Keratinocyte (primary cell): ENCODE measurements around the gene RFPL2. TPM values are rescaled to one million over a fixed set of nuclear protein-coding genes. Genes with fewer than 3 reads are reported as not detected.

ENCODE experiments used
- DNase-seq: peaks from one replicate; pipeline ENCODE4 v3.0.0-alpha.2; 2011; ENCODE audit warnings: low read depth, missing footprints, low spot score
- FAIRE-seq: peaks from 2 replicates; lab custom pipeline; 2011; peaks lifted over from hg19 to GRCh38; lab: Jason Lieb, UNC
- H2AFZ ChIP-seq: 2 replicates; pipeline ENCODE4 v1.6.0; 2012; ENCODE audit warnings: low read length, control low read depth, inconsistent platforms; ENCODE audit not compliant: control insufficient read depth
- H3K27ac ChIP-seq: 2 replicates; pipeline ENCODE4 v1.5.1; 2011; ENCODE audit warnings: low read length; ENCODE audit not compliant: control insufficient read depth, insufficient read depth
- H3K27me3 ChIP-seq: 3 replicates; pipeline ENCODE4 v1.6.0; 2011; ENCODE audit warnings: low read length; ENCODE audit not compliant: control insufficient read depth, insufficient read depth; ENCODE audit errors: extremely low read depth
- H3K36me3 ChIP-seq, 2 experiments: 2 replicates in 1 of 2; 3 replicates in 1 of 2; pipeline ENCODE4 v1.5.1; 2011; ENCODE audit warnings: low read length in 2 of 2, mild to moderate bottlenecking in 1 of 2; ENCODE audit not compliant: control insufficient read depth in 2 of 2, insufficient read depth in 2 of 2; ENCODE audit errors: extremely low read depth in 1 of 2
- H3K4me1 ChIP-seq: 3 replicates; pipeline ENCODE4 v1.5.1; 2011; ENCODE audit warnings: low read length; ENCODE audit not compliant: control insufficient read depth, insufficient read depth; ENCODE audit errors: extremely low read depth
- H3K4me2 ChIP-seq: 3 replicates; pipeline ENCODE4 v1.6.0; 2011; ENCODE audit warnings: low read depth, low read length; ENCODE audit not compliant: control insufficient read depth, insufficient read depth; ENCODE audit errors: extremely low read depth
- H3K4me3 ChIP-seq, 3 experiments: fragments of 200-600 bp in 1 of 3; sonication (generic) in 1 of 3; 2 replicates in 2 of 3; 3 replicates in 1 of 3; pipeline ENCODE4 v1.5.1; 2011 to 2016; ENCODE audit warnings: low read length in 3 of 3, mild to moderate bottlenecking in 3 of 3, control low read depth in 2 of 3, inconsistent platforms in 1 of 3, low read depth in 1 of 3, mixed read lengths in 1 of 3, mixed run types in 1 of 3, moderate library complexity in 1 of 3; ENCODE audit not compliant: control insufficient read depth in 2 of 3, insufficient read depth in 2 of 3; ENCODE audit errors: extremely low read depth in 1 of 3
- H3K79me2 ChIP-seq: 2 replicates; pipeline ENCODE4 v1.6.0; 2012; ENCODE audit warnings: low read length; ENCODE audit not compliant: control insufficient read depth, insufficient read depth
- H3K9ac ChIP-seq: 3 replicates; pipeline ENCODE4 v1.6.0; 2011; ENCODE audit warnings: low read length; ENCODE audit not compliant: control insufficient read depth, insufficient read depth; ENCODE audit errors: extremely low read depth
- H3K9me1 ChIP-seq: 3 replicates; pipeline ENCODE4 v1.6.0; 2011; ENCODE audit warnings: low read length; ENCODE audit not compliant: control insufficient read depth, insufficient read depth; ENCODE audit errors: extremely low read depth
- H3K9me3 ChIP-seq: 2 replicates; pipeline ENCODE4 v1.5.1; 2012; ENCODE audit warnings: low read depth, low read length; ENCODE audit not compliant: control insufficient read depth
- H4K20me1 ChIP-seq: 3 replicates; pipeline ENCODE4 v1.6.0; 2011; ENCODE audit warnings: low read length; ENCODE audit not compliant: control insufficient read depth, insufficient read depth; ENCODE audit errors: extremely low read depth
- EZH2 ChIP-seq: IDR thresholded peaks from one replicate; pipeline ENCODE4 v1.6.1; 2012; ENCODE audit warnings: inconsistent platforms, mild to moderate bottlenecking, low read length, moderate library complexity
- dilution Hi-C: fragments of 300-500 bp; cut with MboI; formaldehyde crosslinking; loops from one replicate; pipeline ENCODE4 v1.7.0; 2020; ENCODE audit warnings: low sequenced_read_pairs; ENCODE audit not compliant: extremely low pct_ligation_motif_present
- polyA plus RNA-seq, 5 experiments: library from polyadenylated mRNA; depleted of rRNA in 3 of 5; stranded (reverse) in 3 of 5; stranded (forward) in 1 of 5; unstranded in 1 of 5; fragments of >200 nt; gene quantifications; 1 replicate in 1 of 5; 2 replicates in 3 of 5; 3 replicates in 1 of 5; pipeline versions ENCODE4 v1.2.1 to v1.2.3, GENCODE V29; 2011 to 2012; ENCODE audit warnings: missing spikeins in 2 of 5, low read depth in 1 of 5, low replicate concordance in 1 of 5
- TF ChIP-seq, protein P1 (sequence below), 3 experiments: IDR thresholded peaks in 1 of 3; conservative IDR thresholded peaks in 1 of 3; optimal IDR thresholded peaks in 1 of 3; 2 replicates in 2 of 3; 3 replicates in 1 of 3; pipeline versions ENCODE3 to v1.5.1; 2011; ENCODE audit warnings: low read length in 3 of 3, mild to moderate bottlenecking in 3 of 3, moderate library complexity in 2 of 3, control low read depth in 1 of 3, inconsistent platforms in 1 of 3; ENCODE audit not compliant: insufficient read depth in 2 of 3; ENCODE audit errors: extremely low read depth in 1 of 3

RFPL2 gene
- polyA plus RNA-seq, 1 donor (not counting 4 experiments of a cell fraction or from before 2014, with no cell fraction given): not detected

GRCh38 chr22:32233091-32233490 lies 28.2 kb upstream of the RFPL2 start:
- H3K4me2 ChIP-seq: no peak overlapping the region
- dilution Hi-C loops: no loop called here
- H4K20me1 ChIP-seq: no peaks in the 10 kb centered on the region
- no peak overlapping the region for H3K27ac ChIP-seq
- TF ChIP-seq EZH2: no peak
- TF ChIP-seq, protein P1, sequence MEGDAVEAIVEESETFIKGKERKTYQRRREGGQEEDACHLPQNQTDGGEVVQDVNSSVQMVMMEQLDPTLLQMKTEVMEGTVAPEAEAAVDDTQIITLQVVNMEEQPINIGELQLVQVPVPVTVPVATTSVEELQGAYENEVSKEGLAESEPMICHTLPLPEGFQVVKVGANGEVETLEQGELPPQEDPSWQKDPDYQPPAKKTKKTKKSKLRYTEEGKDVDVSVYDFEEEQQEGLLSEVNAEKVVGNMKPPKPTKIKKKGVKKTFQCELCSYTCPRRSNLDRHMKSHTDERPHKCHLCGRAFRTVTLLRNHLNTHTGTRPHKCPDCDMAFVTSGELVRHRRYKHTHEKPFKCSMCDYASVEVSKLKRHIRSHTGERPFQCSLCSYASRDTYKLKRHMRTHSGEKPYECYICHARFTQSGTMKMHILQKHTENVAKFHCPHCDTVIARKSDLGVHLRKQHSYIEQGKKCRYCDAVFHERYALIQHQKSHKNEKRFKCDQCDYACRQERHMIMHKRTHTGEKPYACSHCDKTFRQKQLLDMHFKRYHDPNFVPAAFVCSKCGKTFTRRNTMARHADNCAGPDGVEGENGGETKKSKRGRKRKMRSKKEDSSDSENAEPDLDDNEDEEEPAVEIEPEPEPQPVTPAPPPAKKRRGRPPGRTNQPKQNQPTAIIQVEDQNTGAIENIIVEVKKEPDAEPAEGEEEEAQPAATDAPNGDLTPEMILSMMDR (optimal IDR thresholded peaks at IDR 0.05 in 1 of 3, IDR thresholded peaks at IDR 0.05 in 1 of 3, conservative IDR thresholded peaks at IDR 0.05 in 1 of 3; ENCODE audit: extremely low read depth in 1 of 3, insufficient read depth in 2 of 3, low read length in 3 of 3): no peak
- H3K36me3 ChIP-seq: no peaks in the 10 kb centered on the region
- H3K9me3 ChIP-seq: no peaks in the 10 kb centered on the region
- DNase-seq (no peak), FAIRE-seq (no peak)
- H2AFZ ChIP-seq: no peak overlapping the region
- no peaks in the 10 kb centered on the region for H3K79me2 ChIP-seq
- no peak overlapping the region for H3K4me3 ChIP-seq
- H3K4me1 ChIP-seq: no peaks in the 10 kb centered on the region
- no peaks in the 10 kb centered on the region for H3K27me3 ChIP-seq
- no peak overlapping the region for H3K9ac ChIP-seq
- no peaks in the 10 kb centered on the region for H3K9me1 ChIP-seq

DNA sequence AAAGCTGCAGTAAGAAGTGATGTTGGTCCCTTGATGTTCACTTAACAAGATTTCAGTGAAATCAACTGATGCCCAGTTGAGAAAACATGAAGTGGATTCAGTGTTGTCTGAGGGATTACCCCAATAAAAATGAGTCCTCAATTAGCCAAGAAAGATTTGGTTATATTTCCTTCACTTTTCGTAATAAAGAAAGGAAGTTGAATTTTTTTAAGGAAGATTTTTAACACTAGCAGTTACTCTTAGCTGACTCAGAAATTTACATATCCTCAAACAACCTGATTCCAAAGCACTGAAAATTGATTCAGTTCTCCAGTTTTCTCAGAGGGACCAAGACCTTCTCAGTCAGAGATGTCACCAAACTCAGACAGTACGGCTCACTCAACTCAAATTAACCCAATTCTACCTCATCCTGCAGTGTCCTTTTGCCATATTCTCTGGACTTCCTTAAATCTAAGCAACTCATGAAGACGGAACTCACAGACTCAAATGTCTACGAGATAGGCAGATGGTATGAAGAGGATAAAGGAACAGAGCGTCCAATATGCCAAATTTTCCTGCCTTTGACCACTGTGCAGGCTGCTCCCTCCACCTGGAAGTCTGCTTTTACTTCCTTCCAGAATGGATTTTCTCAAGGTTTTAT lies 27.4 kb upstream of the RFPL2 start:
- no peak overlapping the region for H3K4me3 ChIP-seq
- H4K20me1 ChIP-seq: no peaks in the 10 kb centered on the region
- no peak for DNase-seq
- FAIRE-seq: no peak
- H2AFZ ChIP-seq: no peak overlapping the region
- H3K27me3 ChIP-seq: no peaks in the 10 kb centered on the region
- TF ChIP-seq, protein P1 (optimal IDR thresholded peaks at IDR 0.05 in 1 of 3, IDR thresholded peaks at IDR 0.05 in 1 of 3, conservative IDR thresholded peaks at IDR 0.05 in 1 of 3; ENCODE audit: extremely low read depth in 1 of 3, insufficient read depth in 2 of 3, low read length in 3 of 3): no peak
- TF ChIP-seq EZH2: no peak
- no peaks in the 10 kb centered on the region for H3K4me1 ChIP-seq
- H3K27ac ChIP-seq: no peak overlapping the region
- H3K9me1 ChIP-seq: no peaks in the 10 kb centered on the region
- H3K36me3 ChIP-seq: no peaks in the 10 kb centered on the region
- no peaks in the 10 kb centered on the region for H3K79me2 ChIP-seq
- dilution Hi-C loops: no loop called here
- no peaks in the 10 kb centered on the region for H3K9me3 ChIP-seq
- H3K9ac ChIP-seq: no peak overlapping the region
- no peak overlapping the region for H3K4me2 ChIP-seq
